ENCODE results near the gene CD2. TPM values are rescaled to one million over a fixed set of nuclear protein-coding genes. Genes with fewer than 3 reads are reported as not detected.

CD2 gene
- total RNA-seq, 4 donors from 2014 or later: 5.0 to 8.7 (median 6.3) TPM; not detected in 1

GRCh38 chr1:116793357-116793935, 39.2 kb downstream of the CD2 start:
- TF ChIP-seq POLR2AphosphoS5 (IDR thresholded peaks at IDR 0.05): no peak
- TF ChIP-seq POLR2A (IDR thresholded peaks at IDR 0.05): no peak
- TF ChIP-seq EP300 (IDR thresholded peaks at IDR 0.05; ENCODE audit: low read depth): no peak
- no peak for TF ChIP-seq CTCF (IDR thresholded peaks at IDR 0.05)
- Histone ChIP-seq H3K27me3 (peaks cover 3% of the 10 kb centered on the region), H3K36me3 (no peaks in the 10 kb centered on the region), H3K4me1 (no peaks in the 10 kb centered on the region), H3K27ac (no peak overlapping the region), H3K9me3 (no peaks in the 10 kb centered on the region), H3K4me3 (no peak overlapping the region)
- in situ Hi-C loops (cut with MboI; ENCODE audit: low pct_ligation_motif_present in 1 of 4, low pct_unique_long_range_greater_than_20kb in 1 of 4, low sequenced_read_pairs in 3 of 4): no loop called here
- intact Hi-C loops (cut with DNase I; ENCODE audit: low total_unique reads): no loop called here
- WGBS, 2 donors (ENCODE audit: low coverage in 1 of 2): 69 to 84% methylated on average over 2 of the region's 2 CpGs
- no peak for DNase-seq

- no peak overlapping the region for H3K4me3 ChIP-seq
- 78 to 97% methylated on average over 5 of the region's 5 CpGs for whole genome bisulfite sequencing, 2 donors (ENCODE audit: low coverage in 1 of 2)
- in situ Hi-C loops (cut with MboI; ENCODE audit: low pct_ligation_motif_present in 1 of 4, low pct_unique_long_range_greater_than_20kb in 1 of 4, low sequenced_read_pairs in 3 of 4): no loop called here
- H3K27ac ChIP-seq: no peak overlapping the region
- H3K27me3 ChIP-seq: peaks cover 3% of the 10 kb centered on the region
- H3K36me3 ChIP-seq: no peaks in the 10 kb centered on the region
- intact Hi-C loops (cut with DNase I; ENCODE audit: low total_unique reads): no loop called here
- no peaks in the 10 kb centered on the region for H3K4me1 ChIP-seq
- DNase-seq: no peak
- no peaks in the 10 kb centered on the region for H3K9me3 ChIP-seq
- TF ChIP-seq POLR2AphosphoS5 (IDR thresholded peaks at IDR 0.05) (no peak), POLR2A (IDR thresholded peaks at IDR 0.05) (no peak), CTCF (IDR thresholded peaks at IDR 0.05) (no peak), EP300 (IDR thresholded peaks at IDR 0.05; ENCODE audit: low read depth) (no peak)
These were observed 40.1 kb downstream of the CD2 start for GRCh38 chr1:116794371-116794770.

GRCh38 chr1:116794804-116795481, 40.7 kb downstream of the CD2 start:
- TF ChIP-seq CTCF (IDR thresholded peaks at IDR 0.05): no peak
- WGBS, 2 donors (ENCODE audit: low coverage in 1 of 2): 77 to 92% methylated on average over 3 to 4 of the region's 4 CpGs
- H3K9me3 ChIP-seq: no peaks in the 10 kb centered on the region
- H3K36me3 ChIP-seq: no peaks in the 10 kb centered on the region
- no peaks in the 10 kb centered on the region for H3K4me1 ChIP-seq
- in situ Hi-C loops (cut with MboI; ENCODE audit: low pct_ligation_motif_present in 1 of 4, low pct_unique_long_range_greater_than_20kb in 1 of 4, low sequenced_read_pairs in 3 of 4) (no loop called here), intact Hi-C loops (cut with DNase I; ENCODE audit: low total_unique reads) (no loop called here)
- no peak overlapping the region for H3K27ac ChIP-seq
- H3K4me3 ChIP-seq: no peak overlapping the region
- peaks cover 3% of the 10 kb centered on the region for H3K27me3 ChIP-seq
- DNase-seq: no peak

- TF ChIP-seq CTCF (IDR thresholded peaks at IDR 0.05) (no peak), POLR2A (IDR thresholded peaks at IDR 0.05) (no peak), POLR2AphosphoS5 (IDR thresholded peaks at IDR 0.05) (no peak), EP300 (IDR thresholded peaks at IDR 0.05; ENCODE audit: low read depth) (no peak)
- H3K27me3 ChIP-seq: peaks cover 3% of the 10 kb centered on the region
- intact Hi-C loops (cut with DNase I; ENCODE audit: low total_unique reads): no loop called here
- in situ Hi-C loops (cut with MboI; ENCODE audit: low pct_ligation_motif_present in 1 of 4, low pct_unique_long_range_greater_than_20kb in 1 of 4, low sequenced_read_pairs in 3 of 4): no loop called here
- no peak overlapping the region for H3K4me3 ChIP-seq
- H3K9me3 ChIP-seq: no peaks in the 10 kb centered on the region
- WGBS, 2 donors (ENCODE audit: low coverage in 1 of 2): 90% methylated on average over 3 of the region's 3 CpGs; no CpG with 5 or more reads in 1 of the 2 donors
- no peaks in the 10 kb centered on the region for H3K36me3 ChIP-seq
- no peaks in the 10 kb centered on the region for H3K4me1 ChIP-seq
- no peak for DNase-seq
- H3K27ac ChIP-seq: no peak overlapping the region
These were observed 41.2 kb downstream of the CD2 start for GRCh38 chr1:116795482-116795829.

Data from transverse colon (tissue), 4 donors.